ENCODE data around the gene GREB1.

The GREB1 gene

DNA sequence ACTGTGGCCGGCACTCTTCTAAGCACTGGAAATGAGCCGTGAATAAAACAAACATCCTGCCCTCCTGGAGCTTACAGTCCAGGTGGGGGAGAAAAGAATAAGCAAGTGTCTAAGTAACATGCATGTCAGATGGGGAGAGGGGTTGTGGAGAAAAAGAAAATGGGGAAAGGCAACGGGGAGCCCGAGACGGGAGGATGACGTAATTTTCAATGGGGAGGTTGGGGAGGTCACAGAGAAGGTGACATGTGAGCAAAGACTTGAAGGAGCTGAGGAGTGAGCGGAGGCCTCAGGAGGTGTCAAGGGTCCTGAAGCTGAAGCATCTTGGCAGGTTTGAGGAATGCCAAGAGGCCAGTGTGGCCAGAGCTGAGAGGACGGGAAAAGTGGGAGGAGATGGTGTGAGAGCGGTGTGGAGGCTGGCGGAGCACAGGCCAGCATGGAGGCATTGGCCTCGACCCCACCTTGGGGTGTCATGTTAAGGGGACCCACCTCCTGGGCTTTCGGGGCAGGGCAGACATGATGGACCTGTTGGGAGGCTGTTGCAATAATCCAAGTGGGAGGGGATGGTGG is 151.1 kb downstream of the GREB1 start:
- H3K27ac Mint-ChIP-seq = no peak overlapping the region
- peaks cover 41% of the 10 kb centered on the region for H3K27me3 Mint-ChIP-seq (ENCODE audit: low read depth)
- DNase-seq (ENCODE audit: low spot score) = no peak
- peaks cover 16% of the 10 kb centered on the region for H3K4me1 Mint-ChIP-seq (ENCODE audit: low read depth)
- no peaks in the 10 kb centered on the region for H3K36me3 Mint-ChIP-seq (ENCODE audit: low read depth)
- no peak overlapping the region for H3K4me3 Mint-ChIP-seq
- no peaks in the 10 kb centered on the region for H3K9me3 Mint-ChIP-seq

DNA sequence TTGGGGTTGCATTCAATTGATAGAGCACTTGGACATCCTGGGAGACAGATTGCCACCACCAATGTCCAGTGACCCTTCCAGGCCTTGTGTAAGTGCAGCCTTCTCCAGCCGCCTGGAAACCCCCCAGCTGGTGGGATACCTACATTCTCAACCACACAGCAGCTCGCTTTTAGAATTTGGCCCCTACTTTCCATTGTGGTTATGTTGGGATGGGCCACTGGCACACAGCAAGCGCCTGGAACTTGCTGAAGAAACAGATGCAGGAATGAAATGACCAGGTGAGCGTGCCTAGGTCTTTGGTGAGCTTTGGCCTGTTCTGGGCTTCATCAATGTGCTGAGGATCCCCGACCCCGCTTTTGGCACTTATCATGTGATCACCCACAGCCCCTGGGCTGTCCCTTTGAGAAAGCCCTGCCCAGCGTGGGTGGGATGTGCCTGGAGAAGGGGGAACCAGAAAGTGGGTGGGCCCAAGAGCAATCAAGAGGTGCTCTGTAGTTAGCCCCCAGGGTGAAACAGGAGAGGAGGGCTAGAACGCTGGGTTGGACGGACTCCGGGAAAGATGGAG is 152.1 kb downstream of the GREB1 start:
- H3K27ac Mint-ChIP-seq = no peak overlapping the region

DNA sequence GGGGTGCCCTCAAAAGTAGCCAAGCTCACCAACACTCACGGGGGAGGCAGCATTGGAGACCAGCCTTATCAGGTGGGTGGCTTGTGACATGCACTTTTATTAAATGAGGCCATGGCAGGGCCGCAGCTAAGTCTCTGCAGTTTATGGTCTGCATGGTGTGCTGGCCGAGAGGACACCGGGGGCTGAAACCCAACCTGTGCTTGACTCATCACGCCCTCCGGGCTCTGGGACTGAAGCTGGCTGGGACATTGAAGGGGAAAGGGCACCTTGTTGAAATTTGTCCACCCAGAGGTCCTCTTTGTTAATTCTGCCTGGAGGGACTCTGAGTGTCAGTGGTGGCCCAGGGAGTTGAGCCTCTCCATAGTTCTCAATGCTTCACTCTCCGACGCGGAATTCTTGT is 153.9 kb downstream of the GREB1 start:
- peaks cover 11% of the 10 kb centered on the region for H3K4me1 Mint-ChIP-seq (ENCODE audit: low read depth)

More for the DNA sequence above, 152.1 kb downstream of the GREB1 start:
- no peaks in the 10 kb centered on the region for H3K36me3 Mint-ChIP-seq (ENCODE audit: low read depth)
- peaks cover 38% of the 10 kb centered on the region for H3K27me3 Mint-ChIP-seq (ENCODE audit: low read depth)
- DNase-seq (ENCODE audit: low spot score) = no peak
- no peak overlapping the region for H3K4me3 Mint-ChIP-seq
- H3K9me3 Mint-ChIP-seq = no peaks in the 10 kb centered on the region
- H3K4me1 Mint-ChIP-seq (ENCODE audit: low read depth) = peaks cover 16% of the 10 kb centered on the region

DNA sequence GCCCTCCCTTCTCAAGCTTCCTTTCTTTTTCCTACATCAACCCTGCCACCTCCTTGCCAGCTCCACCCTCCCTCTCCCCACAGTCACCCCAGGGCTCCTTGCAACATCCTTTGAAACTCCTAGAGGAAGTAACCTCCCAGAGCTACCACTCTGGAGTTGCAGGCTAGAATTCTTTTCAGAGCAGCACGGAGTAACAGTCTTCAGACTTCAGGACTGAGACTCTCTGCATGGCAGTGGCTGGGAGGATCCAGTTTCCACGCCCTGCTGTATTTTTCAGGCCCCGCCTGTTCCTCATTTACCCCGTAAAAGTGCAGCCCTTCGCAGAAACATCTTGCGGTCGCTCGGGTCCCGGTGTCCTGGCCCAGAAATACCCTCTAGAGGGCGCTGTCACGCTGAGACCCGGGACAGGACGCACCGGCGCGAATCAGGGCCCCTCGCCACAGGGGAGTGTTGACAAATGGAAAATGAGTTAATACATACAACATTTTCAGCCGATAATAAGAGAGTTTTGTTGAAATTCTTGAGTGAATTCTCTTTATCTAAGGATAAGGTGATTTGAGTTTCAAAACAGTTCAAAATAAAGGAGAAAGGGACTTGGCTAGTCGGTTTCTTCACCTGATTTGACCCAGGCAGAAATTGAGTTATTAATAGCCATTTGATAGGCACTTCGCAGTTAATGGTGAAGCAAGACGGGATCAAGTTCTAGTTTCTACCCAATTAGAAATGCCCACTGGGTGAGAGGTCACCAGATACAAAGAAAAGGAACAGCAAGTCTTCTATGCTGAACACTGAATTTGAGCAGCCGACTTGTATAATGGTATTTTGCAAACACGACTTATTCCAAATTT is 154.6 kb downstream of the GREB1 start:
- Mint-ChIP-seq H3K4me3 (peak overlapping the region; percentile 76), H3K36me3 (ENCODE audit: low read depth) (no peaks in the 10 kb centered on the region), H3K4me1 (ENCODE audit: low read depth) (peaks cover 12% of the 10 kb centered on the region), H3K27me3 (ENCODE audit: low read depth) (peaks cover 32% of the 10 kb centered on the region), H3K27ac (peak overlapping the region; percentile 3), H3K9me3 (no peaks in the 10 kb centered on the region)
- peak; percentile 79 for DNase-seq (ENCODE audit: low spot score)

More for the DNA sequence above, 153.9 kb downstream of the GREB1 start:
- no peaks in the 10 kb centered on the region for H3K9me3 Mint-ChIP-seq
- H3K4me3 Mint-ChIP-seq = peak overlapping the region; percentile 76
- H3K27me3 Mint-ChIP-seq (ENCODE audit: low read depth) = peaks cover 35% of the 10 kb centered on the region
- DNase-seq (ENCODE audit: low spot score) = no peak
- no peaks in the 10 kb centered on the region for H3K36me3 Mint-ChIP-seq (ENCODE audit: low read depth)
- H3K27ac Mint-ChIP-seq = no peak overlapping the region

DNA sequence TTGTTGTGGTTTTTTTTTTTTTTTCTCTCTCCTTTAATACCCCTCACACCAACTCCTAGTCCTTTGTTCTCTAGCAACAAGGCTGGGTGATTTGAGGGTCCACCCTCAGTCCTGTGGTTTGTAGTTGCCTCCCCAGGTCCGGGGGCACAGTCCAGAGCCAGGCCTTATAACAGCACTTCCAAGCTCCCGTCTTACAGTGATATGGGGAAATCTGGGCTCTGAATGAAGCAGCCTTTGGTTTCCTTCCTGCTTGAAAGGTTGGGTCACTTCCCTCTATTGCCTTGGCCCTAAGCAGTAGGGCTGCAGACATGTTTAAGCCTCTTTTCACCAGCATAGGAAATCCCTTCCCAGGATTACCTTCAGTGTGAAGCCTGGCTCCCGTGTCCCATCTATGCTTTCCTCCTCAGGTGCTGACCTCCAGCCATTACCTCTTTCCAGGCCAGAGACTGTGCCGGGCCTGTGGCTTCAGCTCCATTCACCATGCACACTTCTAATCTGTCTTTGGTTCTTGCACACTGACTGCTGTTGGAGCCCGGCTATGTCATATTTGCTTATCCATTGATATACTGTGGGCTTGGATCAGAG is 157.3 kb downstream of the GREB1 start:
- Mint-ChIP-seq H3K4me3 (no peak overlapping the region), H3K27ac (no peak overlapping the region), H3K27me3 (ENCODE audit: low read depth) (peaks cover 18% of the 10 kb centered on the region), H3K4me1 (ENCODE audit: low read depth) (peaks cover 12% of the 10 kb centered on the region), H3K9me3 (no peaks in the 10 kb centered on the region), H3K36me3 (ENCODE audit: low read depth) (no peaks in the 10 kb centered on the region)
- no peak for DNase-seq (ENCODE audit: low spot score)
